VCaP (cell line): ENCODE measurements around the gene VGLL4.

Experiments
- H3K27ac ChIP-seq: fragments of 450-650 bp; 2 replicates; pipeline ENCODE4 v1.5.1; 2017
- CTCF ChIP-seq: fragments of 450-650 bp; conservative IDR thresholded peaks from 2 replicates; pipeline ENCODE4 v1.5.1; 2017; ENCODE audit warnings: mild to moderate bottlenecking, moderate library complexity

The VGLL4 gene

GRCh38 chr3:11589706-11590105 lies 54.0 kb downstream of the VGLL4 start:
- peak overlapping the region; percentile 39 for H3K27ac ChIP-seq
- no peak for TF ChIP-seq CTCF

GRCh38 chr3:11588755-11589154 lies 55.0 kb downstream of the VGLL4 start:
- no peak for TF ChIP-seq CTCF
- no peak overlapping the region for H3K27ac ChIP-seq

DNA sequence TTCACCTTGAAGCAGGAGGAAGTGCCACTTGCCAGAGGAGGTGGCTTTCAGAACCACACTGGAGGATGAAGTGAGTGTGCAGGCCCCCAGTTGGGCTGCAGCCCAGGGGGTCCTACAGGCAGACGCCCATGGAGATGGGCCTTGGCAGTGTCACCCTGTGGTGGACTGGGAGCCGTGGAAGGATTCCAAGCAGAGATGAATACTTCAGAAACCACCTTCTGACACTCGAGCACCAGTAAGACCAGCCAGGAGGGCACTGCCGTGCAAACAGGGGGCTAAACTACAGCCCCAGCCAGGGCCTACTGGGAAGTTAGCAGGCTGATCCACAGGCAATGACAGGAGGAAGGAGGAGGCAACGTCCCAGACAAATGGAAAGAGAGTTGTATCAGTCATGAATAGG lies 55.4 kb downstream of the VGLL4 start:
- no peak for TF ChIP-seq CTCF

DNA sequence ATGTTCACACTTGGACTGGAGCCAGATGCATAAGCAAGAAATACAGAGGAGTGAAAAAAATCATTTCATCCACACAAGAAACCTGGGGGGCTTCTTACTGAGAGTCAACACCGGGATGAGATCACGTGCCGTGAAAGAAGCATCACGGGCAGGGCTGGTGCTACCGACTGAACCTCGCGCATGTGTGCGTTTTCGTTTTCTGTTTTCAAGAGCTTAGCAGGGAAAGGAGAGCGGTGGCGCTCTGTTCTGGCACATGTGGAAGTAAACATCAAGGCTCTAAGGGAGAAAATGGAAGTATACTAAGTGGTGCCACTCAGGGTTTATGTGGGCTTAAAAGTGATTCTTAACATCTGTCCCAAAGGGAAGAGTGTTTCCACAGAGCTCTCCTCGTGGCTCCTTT lies 55.9 kb downstream of the VGLL4 start:
- H3K27ac ChIP-seq: no peak overlapping the region
- TF ChIP-seq CTCF: no peak

More for the DNA sequence above, 55.4 kb downstream of the VGLL4 start:
- H3K27ac ChIP-seq: no peak overlapping the region

DNA sequence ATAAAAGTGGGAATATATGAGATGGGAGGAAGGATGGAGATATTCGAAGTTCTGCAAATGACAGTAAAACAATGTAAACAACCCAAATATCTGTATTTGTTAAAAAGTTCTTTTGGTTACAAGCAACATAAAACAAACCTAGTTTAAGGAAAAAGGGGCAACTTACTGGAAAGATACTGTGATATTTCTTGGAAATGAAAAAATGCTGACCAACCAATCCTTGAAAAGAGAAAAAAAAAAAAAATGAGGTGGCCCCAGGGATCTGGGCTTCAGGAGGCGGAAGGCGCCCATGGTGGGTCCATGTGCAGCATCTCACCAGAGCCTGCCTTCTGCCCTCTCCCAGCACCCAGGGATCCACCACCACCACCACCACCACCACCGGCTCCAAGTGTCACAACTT lies 59.1 kb downstream of the VGLL4 start:
- no peak overlapping the region for H3K27ac ChIP-seq
- no peak for TF ChIP-seq CTCF

DNA sequence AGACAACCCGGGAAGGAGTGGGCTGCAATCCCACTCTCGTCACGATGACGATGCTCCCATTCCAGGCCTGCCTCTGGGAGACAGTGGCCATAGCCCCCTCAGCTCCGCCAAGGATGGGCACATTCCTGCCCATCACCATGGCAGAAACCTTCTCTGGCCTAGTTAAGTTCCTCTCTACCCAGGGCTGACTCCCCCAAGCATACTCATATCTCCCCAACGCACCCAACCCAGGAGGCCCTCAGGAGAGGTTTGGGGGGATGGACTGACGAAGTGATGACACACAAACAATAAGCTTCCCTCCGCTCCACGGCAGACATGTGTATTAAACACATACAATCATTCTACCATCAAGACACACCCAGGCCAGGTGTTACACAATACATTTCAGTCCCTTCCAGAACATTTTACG lies 60.1 kb downstream of the VGLL4 start:
- TF ChIP-seq CTCF: no peak
- H3K27ac ChIP-seq: peak overlapping the region; percentile 71; the same call in 1 of the 2 replicates

DNA sequence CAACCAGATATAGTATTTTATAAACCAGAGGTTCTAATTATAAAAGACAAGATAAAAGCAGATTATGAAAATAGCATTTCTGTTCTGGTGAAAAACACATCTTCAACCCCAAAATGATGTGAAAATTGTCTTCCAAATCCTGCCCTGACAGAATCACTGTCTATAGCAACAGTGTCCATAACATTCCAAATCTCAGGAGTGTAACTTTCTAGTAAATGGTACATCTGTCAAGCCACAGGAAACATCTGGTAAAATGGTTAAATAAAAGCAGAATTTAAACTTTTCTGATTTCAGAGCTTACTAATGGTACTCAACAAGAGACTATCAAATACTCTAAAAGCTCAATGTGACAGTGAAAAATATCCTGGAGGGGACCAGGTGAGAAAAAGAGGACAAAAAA lies 60.5 kb downstream of the VGLL4 start:
- peak overlapping the region; percentile 71 for H3K27ac ChIP-seq
- no peak for TF ChIP-seq CTCF
